ENCODE measurements around the gene IL4R. TPM values are rescaled to one million over a fixed set of nuclear protein-coding genes. Genes with fewer than 3 reads are reported as not detected.

Gene IL4R
- total and polyA plus RNA-seq, 2 experiments from 2014 or later, result 6.4 to 17.6 TPM

- DNase-seq (ENCODE audit: low spot score) (no peak), ATAC-seq (no peak)
- no peaks in the 10 kb centered on the region for H3K36me3 ChIP-seq (ENCODE audit: insufficient read depth)
- H3K9me2 ChIP-seq (ENCODE audit: insufficient read depth), result peaks cover 8% of the 10 kb centered on the region; the same call in 1 of the 2 replicates
- peaks cover 7% of the 10 kb centered on the region; the same call in 2 of the 3 replicates for H3K4me1 Mint-ChIP-seq
- H3K4me3 Mint-ChIP-seq, result peak overlapping the region; percentile 81
- no peak overlapping the region for H3K27ac Mint-ChIP-seq
- peaks cover 3% of the 10 kb centered on the region; the same call in 2 of the 3 replicates for H3K36me3 Mint-ChIP-seq (ENCODE audit: low read depth)
- peaks cover 7% of the 10 kb centered on the region for H3K4me1 ChIP-seq (ENCODE audit: insufficient read depth)
- H3K79me2 ChIP-seq (replicated peaks; ENCODE audit: insufficient read depth), result no peaks in the 10 kb centered on the region
- no peak overlapping the region for H3K27ac ChIP-seq (ENCODE audit: low read depth)
- no peaks in the 10 kb centered on the region for H4K20me1 ChIP-seq (replicated peaks; ENCODE audit: insufficient read depth)
- H3K9me3 Mint-ChIP-seq, result no peaks in the 10 kb centered on the region; the same call in 2 of the 3 replicates
- no peaks in the 10 kb centered on the region for H3K27me3 ChIP-seq (ENCODE audit: insufficient read depth)
- H3K4me3 ChIP-seq, result peak overlapping the region; percentile 68
- H2AFZ ChIP-seq, result peak overlapping the region; percentile 56; the same call in 1 of the 2 replicates
- no peak for TF ChIP-seq STAT1 (IDR thresholded peaks at IDR 0.05; ENCODE audit: unreplicated experiment)
- no peak for TF ChIP-seq POLR2AphosphoS5 (IDR thresholded peaks at IDR 0.05; ENCODE audit: low read depth)
- TF ChIP-seq EZH2 (IDR thresholded peaks at IDR 0.05; ENCODE audit: low read depth, unreplicated experiment), result no peak
- TF ChIP-seq CTCF (conservative IDR thresholded peaks at IDR 0.05; ENCODE audit: low read depth in 2 of 2), result no peak
- TF ChIP-seq ZNF462 (CRISPR knock-in tag; IDR thresholded peaks at IDR 0.05), result no peak
- TF ChIP-seq ZNF114 (CRISPR knock-in tag; IDR thresholded peaks at IDR 0.05), result no peak
- TF ChIP-seq JUNB (IDR thresholded peaks at IDR 0.05; ENCODE audit: unreplicated experiment), result no peak
- no peak for TF ChIP-seq REST (IDR thresholded peaks at IDR 0.05; ENCODE audit: unreplicated experiment)
- no peak for TF ChIP-seq NANOG (IDR thresholded peaks at IDR 0.05; ENCODE audit: borderline replicate concordance)
- TF ChIP-seq EZH2phosphoT487 (IDR thresholded peaks at IDR 0.05; ENCODE audit: unreplicated experiment), result no peak
- no peak for TF ChIP-seq CREB1 (CRISPR knock-in tag; IDR thresholded peaks at IDR 0.05; ENCODE audit: low read depth)
- TF ChIP-seq ETS1 (IDR thresholded peaks at IDR 0.05), result no peak
- peak overlapping the region; percentile 87; the same call in 1 of the 2 replicates for H3K4me2 ChIP-seq
- no peaks in the 10 kb centered on the region for H3F3A ChIP-seq (replicated peaks; ENCODE audit: low read depth)
- no peaks in the 10 kb centered on the region for H3K27me3 Mint-ChIP-seq (ENCODE audit: insufficient read depth, low read depth, poor library complexity)
Observed at GRCh38 chr16:27269300-27270150, 44.2 kb upstream of the IL4R start.

All from GM23338 (cell line).